Testis (tissue), 2 donors: ENCODE data around the gene SETD1A.

Experiments used
- POLR2A ChIP-seq: fragments of 450-650 bp; IDR thresholded peaks from one replicate; pipeline ENCODE4 v1.6.1; 2017; ENCODE audit warnings: antibody characterized with exemption, mild to moderate bottlenecking, moderate library complexity
- TF ChIP-seq, protein P1 (sequence below), 3 experiments: fragments of 450-650 bp in 2 of 3; fragments of 200-600 bp in 1 of 3; sonication (generic) in 1 of 3; IDR thresholded peaks; one replicate each; pipeline ENCODE4 v1.5.1; 2016 to 2019; ENCODE audit warnings: antibody characterized with exemption in 3 of 3, mild to moderate bottlenecking in 2 of 3, moderate library complexity in 1 of 3

DNA sequence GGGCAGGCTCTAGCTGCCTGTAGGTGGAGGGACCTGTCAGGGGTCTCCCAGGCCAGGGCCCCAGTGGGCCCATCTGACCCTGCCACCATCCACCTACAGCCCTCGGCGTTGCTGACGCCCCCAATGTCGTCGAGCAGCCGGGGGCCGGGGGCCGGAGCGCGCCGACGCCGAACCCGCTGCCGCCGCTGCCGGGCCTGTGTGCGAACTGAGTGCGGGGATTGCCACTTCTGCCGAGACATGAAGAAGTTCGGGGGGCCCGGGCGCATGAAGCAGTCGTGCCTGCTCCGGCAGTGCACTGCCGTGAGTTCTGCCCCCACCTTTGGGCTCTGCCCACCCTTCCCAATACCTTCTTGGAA lies 31.9 kb upstream of the SETD1A start:
- TF ChIP-seq, protein P1, sequence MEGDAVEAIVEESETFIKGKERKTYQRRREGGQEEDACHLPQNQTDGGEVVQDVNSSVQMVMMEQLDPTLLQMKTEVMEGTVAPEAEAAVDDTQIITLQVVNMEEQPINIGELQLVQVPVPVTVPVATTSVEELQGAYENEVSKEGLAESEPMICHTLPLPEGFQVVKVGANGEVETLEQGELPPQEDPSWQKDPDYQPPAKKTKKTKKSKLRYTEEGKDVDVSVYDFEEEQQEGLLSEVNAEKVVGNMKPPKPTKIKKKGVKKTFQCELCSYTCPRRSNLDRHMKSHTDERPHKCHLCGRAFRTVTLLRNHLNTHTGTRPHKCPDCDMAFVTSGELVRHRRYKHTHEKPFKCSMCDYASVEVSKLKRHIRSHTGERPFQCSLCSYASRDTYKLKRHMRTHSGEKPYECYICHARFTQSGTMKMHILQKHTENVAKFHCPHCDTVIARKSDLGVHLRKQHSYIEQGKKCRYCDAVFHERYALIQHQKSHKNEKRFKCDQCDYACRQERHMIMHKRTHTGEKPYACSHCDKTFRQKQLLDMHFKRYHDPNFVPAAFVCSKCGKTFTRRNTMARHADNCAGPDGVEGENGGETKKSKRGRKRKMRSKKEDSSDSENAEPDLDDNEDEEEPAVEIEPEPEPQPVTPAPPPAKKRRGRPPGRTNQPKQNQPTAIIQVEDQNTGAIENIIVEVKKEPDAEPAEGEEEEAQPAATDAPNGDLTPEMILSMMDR (IDR thresholded peaks at IDR 0.05), result no peak
- TF ChIP-seq POLR2A, result no peak
